ENCODE measurements around the gene GALNS. TPM values are rescaled to one million over a fixed set of nuclear protein-coding genes. Genes with fewer than 3 reads are reported as not detected.

GALNS gene
- total and polyA plus RNA-seq, 2 of the 8 experiments (the other 6 are each of a cell fraction or from before 2014, with no cell fraction given): 8.9 to 17.8 TPM

DNA sequence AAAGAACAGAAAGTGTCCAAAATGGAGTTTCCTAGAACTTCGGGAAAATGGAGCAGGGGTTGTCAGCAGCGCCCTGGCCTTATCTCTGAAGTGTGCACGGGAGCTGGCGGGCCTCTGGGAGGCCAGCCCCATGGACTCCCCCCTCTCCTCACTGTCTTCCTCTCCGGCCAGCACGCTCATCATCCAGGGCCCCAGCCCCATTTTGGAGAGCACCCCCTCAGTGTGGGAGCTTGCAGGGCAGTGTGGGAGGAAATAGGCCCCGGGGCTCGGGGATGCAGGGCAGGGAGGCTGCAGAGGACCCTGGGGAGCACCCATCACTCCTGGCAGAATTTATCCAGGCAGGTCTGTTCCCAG, 14.6 kb upstream of the GALNS start (continued):
- TF ChIP-seq, protein P1, sequence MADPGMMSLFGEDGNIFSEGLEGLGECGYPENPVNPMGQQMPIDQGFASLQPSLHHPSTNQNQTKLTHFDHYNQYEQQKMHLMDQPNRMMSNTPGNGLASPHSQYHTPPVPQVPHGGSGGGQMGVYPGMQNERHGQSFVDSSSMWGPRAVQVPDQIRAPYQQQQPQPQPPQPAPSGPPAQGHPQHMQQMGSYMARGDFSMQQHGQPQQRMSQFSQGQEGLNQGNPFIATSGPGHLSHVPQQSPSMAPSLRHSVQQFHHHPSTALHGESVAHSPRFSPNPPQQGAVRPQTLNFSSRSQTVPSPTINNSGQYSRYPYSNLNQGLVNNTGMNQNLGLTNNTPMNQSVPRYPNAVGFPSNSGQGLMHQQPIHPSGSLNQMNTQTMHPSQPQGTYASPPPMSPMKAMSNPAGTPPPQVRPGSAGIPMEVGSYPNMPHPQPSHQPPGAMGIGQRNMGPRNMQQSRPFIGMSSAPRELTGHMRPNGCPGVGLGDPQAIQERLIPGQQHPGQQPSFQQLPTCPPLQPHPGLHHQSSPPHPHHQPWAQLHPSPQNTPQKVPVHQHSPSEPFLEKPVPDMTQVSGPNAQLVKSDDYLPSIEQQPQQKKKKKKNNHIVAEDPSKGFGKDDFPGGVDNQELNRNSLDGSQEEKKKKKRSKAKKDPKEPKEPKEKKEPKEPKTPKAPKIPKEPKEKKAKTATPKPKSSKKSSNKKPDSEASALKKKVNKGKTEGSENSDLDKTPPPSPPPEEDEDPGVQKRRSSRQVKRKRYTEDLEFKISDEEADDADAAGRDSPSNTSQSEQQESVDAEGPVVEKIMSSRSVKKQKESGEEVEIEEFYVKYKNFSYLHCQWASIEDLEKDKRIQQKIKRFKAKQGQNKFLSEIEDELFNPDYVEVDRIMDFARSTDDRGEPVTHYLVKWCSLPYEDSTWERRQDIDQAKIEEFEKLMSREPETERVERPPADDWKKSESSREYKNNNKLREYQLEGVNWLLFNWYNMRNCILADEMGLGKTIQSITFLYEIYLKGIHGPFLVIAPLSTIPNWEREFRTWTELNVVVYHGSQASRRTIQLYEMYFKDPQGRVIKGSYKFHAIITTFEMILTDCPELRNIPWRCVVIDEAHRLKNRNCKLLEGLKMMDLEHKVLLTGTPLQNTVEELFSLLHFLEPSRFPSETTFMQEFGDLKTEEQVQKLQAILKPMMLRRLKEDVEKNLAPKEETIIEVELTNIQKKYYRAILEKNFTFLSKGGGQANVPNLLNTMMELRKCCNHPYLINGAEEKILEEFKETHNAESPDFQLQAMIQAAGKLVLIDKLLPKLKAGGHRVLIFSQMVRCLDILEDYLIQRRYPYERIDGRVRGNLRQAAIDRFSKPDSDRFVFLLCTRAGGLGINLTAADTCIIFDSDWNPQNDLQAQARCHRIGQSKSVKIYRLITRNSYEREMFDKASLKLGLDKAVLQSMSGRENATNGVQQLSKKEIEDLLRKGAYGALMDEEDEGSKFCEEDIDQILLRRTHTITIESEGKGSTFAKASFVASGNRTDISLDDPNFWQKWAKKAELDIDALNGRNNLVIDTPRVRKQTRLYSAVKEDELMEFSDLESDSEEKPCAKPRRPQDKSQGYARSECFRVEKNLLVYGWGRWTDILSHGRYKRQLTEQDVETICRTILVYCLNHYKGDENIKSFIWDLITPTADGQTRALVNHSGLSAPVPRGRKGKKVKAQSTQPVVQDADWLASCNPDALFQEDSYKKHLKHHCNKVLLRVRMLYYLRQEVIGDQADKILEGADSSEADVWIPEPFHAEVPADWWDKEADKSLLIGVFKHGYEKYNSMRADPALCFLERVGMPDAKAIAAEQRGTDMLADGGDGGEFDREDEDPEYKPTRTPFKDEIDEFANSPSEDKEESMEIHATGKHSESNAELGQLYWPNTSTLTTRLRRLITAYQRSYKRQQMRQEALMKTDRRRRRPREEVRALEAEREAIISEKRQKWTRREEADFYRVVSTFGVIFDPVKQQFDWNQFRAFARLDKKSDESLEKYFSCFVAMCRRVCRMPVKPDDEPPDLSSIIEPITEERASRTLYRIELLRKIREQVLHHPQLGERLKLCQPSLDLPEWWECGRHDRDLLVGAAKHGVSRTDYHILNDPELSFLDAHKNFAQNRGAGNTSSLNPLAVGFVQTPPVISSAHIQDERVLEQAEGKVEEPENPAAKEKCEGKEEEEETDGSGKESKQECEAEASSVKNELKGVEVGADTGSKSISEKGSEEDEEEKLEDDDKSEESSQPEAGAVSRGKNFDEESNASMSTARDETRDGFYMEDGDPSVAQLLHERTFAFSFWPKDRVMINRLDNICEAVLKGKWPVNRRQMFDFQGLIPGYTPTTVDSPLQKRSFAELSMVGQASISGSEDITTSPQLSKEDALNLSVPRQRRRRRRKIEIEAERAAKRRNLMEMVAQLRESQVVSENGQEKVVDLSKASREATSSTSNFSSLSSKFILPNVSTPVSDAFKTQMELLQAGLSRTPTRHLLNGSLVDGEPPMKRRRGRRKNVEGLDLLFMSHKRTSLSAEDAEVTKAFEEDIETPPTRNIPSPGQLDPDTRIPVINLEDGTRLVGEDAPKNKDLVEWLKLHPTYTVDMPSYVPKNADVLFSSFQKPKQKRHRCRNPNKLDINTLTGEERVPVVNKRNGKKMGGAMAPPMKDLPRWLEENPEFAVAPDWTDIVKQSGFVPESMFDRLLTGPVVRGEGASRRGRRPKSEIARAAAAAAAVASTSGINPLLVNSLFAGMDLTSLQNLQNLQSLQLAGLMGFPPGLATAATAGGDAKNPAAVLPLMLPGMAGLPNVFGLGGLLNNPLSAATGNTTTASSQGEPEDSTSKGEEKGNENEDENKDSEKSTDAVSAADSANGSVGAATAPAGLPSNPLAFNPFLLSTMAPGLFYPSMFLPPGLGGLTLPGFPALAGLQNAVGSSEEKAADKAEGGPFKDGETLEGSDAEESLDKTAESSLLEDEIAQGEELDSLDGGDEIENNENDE (IDR thresholded peaks at IDR 0.05; ENCODE audit: insufficient replicate concordance, low read length): no peak
- TF ChIP-seq EGR1 (IDR thresholded peaks at IDR 0.05; ENCODE audit: borderline replicate concordance, low read depth, low read length) (no peak), FOSL1 (IDR thresholded peaks at IDR 0.05; ENCODE audit: insufficient read depth, low read depth, low read length) (no peak), SAP30 (IDR thresholded peaks at IDR 0.05; ENCODE audit: insufficient read depth, insufficient replicate concordance, low read length) (no peak), YY1 (IDR thresholded peaks at IDR 0.05; ENCODE audit: low read depth, low read length) (no peak), PHF8 (conservative IDR thresholded peaks at IDR 0.05; ENCODE audit: low read depth, low read length) (no peak), JUND (IDR thresholded peaks at IDR 0.05; ENCODE audit: low read length) (no peak), POLR2AphosphoS5 (IDR thresholded peaks at IDR 0.05; ENCODE audit: low read depth, low read length) (no peak), SRF (IDR thresholded peaks at IDR 0.05; ENCODE audit: low read depth, low read length) (no peak)
- TF ChIP-seq, protein P2, sequence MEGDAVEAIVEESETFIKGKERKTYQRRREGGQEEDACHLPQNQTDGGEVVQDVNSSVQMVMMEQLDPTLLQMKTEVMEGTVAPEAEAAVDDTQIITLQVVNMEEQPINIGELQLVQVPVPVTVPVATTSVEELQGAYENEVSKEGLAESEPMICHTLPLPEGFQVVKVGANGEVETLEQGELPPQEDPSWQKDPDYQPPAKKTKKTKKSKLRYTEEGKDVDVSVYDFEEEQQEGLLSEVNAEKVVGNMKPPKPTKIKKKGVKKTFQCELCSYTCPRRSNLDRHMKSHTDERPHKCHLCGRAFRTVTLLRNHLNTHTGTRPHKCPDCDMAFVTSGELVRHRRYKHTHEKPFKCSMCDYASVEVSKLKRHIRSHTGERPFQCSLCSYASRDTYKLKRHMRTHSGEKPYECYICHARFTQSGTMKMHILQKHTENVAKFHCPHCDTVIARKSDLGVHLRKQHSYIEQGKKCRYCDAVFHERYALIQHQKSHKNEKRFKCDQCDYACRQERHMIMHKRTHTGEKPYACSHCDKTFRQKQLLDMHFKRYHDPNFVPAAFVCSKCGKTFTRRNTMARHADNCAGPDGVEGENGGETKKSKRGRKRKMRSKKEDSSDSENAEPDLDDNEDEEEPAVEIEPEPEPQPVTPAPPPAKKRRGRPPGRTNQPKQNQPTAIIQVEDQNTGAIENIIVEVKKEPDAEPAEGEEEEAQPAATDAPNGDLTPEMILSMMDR (IDR thresholded peaks at IDR 0.05; ENCODE audit: control extremely low read depth in 1 of 3, insufficient read depth in 1 of 3, low read depth in 1 of 3, low read length in 3 of 3): no peak
